GM21723 (cell line): ENCODE data around the gene TAS2R40.
"Not testable (repeated sequence)": the region's sequence is repeated elsewhere in the genome, so short reads cannot be mapped to it uniquely, and the experiment has no call there.

Experiments
- ATAC-seq: cut with Tn5 transposase; IDR thresholded peaks from one replicate; pipeline ENCODE4 v1.9.1; 2021; ENCODE audit warnings: mild to moderate bottlenecking, moderate library complexity; ENCODE audit not compliant: unreplicated experiment

The TAS2R40 gene

GRCh38 chr7:143221737-143222136 is at the start of gene TAS2R40:
Gene TAS2R40 (plus strand): TSS chr7:143222037. CDS start chr7:143222079, 42 bp downstream.
- ATAC-seq, result no peak

- ATAC-seq, result no peak
These were observed 49.5 kb upstream of the TAS2R40 start for GRCh38 chr7:143172354-143172753.

- no peak for ATAC-seq
These were observed 45.7 kb upstream of the TAS2R40 start for GRCh38 chr7:143176128-143176527.

- no peak for ATAC-seq
These were observed 44.3 kb upstream of the TAS2R40 start for GRCh38 chr7:143177374-143178119.

- not testable (repeated sequence) for ATAC-seq
These were observed 41.1 kb upstream of the TAS2R40 start for GRCh38 chr7:143180771-143181170.

GRCh38 chr7:143181349-143181748 is 40.5 kb upstream of the TAS2R40 start:
- no peak for ATAC-seq

GRCh38 chr7:143183024-143183423 is 38.8 kb upstream of the TAS2R40 start, which contains the start of gene TAS2R39:
Gene TAS2R39 (plus strand): TSS chr7:143183419. CDS start chr7:143183419, 0 bp downstream.
- no peak for ATAC-seq

GRCh38 chr7:143185551-143185950 is 36.3 kb upstream of the TAS2R40 start:
- no peak for ATAC-seq

GRCh38 chr7:143188994-143189393 is 32.8 kb upstream of the TAS2R40 start:
- no peak for ATAC-seq

GRCh38 chr7:143193880-143194279 is 28.0 kb upstream of the TAS2R40 start:
- no peak for ATAC-seq

GRCh38 chr7:143199040-143199439 is 22.8 kb upstream of the TAS2R40 start:
- peak; percentile 73 for ATAC-seq

- ATAC-seq, result no peak
These were observed 19.7 kb upstream of the TAS2R40 start for GRCh38 chr7:143202161-143202560.

- no peak for ATAC-seq
These were observed 18.5 kb upstream of the TAS2R40 start for GRCh38 chr7:143203386-143203785.

- ATAC-seq, result peak; percentile 92
These were observed 16.1 kb upstream of the TAS2R40 start for GRCh38 chr7:143205560-143206293.

- ATAC-seq, result no peak
These were observed 11.3 kb upstream of the TAS2R40 start for GRCh38 chr7:143210541-143210940.

- ATAC-seq, result not testable (repeated sequence)
These were observed 8.4 kb upstream of the TAS2R40 start for GRCh38 chr7:143213478-143213877.

GRCh38 chr7:143214789-143215679 is 6.8 kb upstream of the TAS2R40 start:
- ATAC-seq, result peak; percentile 93

- no peak for ATAC-seq
These were observed 5.7 kb upstream of the TAS2R40 start for GRCh38 chr7:143216151-143216550.

GRCh38 chr7:143216686-143217085 is 5.2 kb upstream of the TAS2R40 start:
- ATAC-seq, result no peak

- no peak for ATAC-seq
These were observed 4.0 kb upstream of the TAS2R40 start for GRCh38 chr7:143217806-143218205.

GRCh38 chr7:143221286-143221685 is 551 bp upstream of the TAS2R40 start:
- no peak for ATAC-seq
